ENCODE data around the gene NAA80. TPM values are rescaled to one million over a fixed set of nuclear protein-coding genes. Genes with fewer than 3 reads are reported as not detected.
"Not testable (repeated sequence)": the region's sequence is repeated elsewhere in the genome, so short reads cannot be mapped to it uniquely, and the experiment has no call there.

The NAA80 gene
- total RNA-seq, 1 donor from 2014 or later, result 4.5 TPM

DNA sequence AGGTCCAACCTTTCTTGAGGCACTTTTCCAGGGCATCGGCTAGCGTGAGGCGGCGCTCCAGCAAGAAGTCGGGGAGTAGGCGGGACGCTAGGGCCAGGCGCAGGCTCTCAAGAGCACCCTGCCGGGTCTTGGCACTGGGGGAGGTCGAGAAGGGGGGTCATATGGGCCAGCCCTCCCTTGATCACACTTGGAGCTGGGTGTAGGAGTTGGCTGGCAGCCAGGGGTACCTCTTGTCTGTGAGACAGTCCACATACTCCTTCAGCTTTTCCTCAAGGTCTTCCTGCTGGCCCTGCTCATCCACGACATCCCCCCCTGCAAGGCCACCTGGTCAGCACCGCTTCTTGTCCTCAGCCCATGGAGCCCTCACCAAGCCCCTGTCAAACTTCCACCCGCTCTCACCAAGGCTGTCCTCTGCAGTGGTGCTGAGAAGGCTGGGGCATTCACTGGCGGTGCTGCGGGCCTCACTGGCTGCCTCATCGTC, 9.0 kb downstream of the NAA80 start:
- DNase-seq, result no peak

DNA sequence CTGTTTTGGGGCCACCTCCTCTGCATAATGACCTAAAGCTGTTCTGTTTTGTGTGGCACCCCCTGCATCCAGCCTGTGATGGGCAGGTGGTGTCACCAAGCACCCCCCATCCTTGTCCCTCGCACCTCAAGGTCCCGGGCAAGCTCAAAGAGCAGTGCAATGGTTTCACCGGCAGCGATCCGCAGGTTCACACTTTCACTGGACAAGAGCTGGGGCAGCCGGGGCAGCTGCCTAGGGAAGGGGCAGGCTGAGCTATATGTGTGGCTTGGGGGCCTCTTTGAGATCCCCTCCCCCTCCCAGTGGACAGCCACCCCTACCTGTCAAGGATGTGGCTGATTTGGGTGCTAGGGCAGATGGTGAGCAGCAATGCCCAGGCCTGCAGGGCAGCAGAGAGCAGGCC, 10.1 kb downstream of the NAA80 start:
- DNase-seq, result no peak

DNA sequence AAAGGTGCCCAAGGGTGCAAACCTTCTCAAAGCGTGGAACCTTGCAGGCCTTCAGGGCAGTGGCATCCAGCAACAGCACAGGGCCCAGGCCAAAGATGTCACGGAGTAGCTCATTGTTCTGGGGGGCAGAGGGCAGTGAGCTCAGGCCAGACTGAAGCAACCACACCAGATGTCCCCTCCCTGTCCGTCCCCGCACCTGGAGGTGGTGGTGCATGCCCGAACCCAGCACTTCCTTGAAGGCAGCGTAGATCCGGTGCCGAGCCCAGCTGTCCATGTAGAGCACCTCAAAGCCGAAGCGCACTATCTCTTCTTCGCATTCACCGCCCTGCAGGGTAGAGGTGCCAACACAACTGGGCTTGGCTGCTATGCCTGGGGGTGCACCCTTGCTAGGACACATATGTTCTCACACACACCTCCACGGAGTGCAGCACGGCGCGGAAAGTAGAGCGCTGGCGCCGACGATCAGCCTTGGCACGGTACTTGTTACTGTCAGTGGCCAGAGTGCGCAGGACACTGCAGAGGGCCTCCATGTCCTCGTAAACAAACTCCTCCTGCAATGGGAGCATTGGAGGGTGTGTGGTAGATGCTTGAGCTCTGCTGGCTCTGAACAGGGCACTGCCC, 10.7 kb downstream of the NAA80 start:
- no peak for DNase-seq

DNA sequence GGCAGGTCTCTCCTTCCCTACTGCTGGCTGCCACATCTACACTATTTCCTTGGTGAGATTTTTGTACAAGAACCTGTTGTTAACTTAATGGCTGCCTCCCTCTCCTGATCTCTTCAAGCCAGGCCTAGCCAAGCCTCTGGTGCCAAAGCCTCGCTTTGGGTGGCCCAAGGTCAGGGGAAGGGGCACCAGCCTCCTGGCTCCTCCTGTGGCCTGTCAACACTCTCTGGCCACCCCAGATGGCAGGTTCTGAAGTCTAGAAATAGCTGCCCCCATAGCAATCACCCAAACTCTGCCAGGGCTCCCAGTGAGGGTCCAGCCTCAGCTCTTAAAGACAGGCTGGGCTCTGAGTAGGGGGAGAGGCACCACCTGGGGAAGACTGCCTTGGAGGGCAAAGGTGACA, 11.9 kb downstream of the NAA80 start:
- no peak for DNase-seq

DNA sequence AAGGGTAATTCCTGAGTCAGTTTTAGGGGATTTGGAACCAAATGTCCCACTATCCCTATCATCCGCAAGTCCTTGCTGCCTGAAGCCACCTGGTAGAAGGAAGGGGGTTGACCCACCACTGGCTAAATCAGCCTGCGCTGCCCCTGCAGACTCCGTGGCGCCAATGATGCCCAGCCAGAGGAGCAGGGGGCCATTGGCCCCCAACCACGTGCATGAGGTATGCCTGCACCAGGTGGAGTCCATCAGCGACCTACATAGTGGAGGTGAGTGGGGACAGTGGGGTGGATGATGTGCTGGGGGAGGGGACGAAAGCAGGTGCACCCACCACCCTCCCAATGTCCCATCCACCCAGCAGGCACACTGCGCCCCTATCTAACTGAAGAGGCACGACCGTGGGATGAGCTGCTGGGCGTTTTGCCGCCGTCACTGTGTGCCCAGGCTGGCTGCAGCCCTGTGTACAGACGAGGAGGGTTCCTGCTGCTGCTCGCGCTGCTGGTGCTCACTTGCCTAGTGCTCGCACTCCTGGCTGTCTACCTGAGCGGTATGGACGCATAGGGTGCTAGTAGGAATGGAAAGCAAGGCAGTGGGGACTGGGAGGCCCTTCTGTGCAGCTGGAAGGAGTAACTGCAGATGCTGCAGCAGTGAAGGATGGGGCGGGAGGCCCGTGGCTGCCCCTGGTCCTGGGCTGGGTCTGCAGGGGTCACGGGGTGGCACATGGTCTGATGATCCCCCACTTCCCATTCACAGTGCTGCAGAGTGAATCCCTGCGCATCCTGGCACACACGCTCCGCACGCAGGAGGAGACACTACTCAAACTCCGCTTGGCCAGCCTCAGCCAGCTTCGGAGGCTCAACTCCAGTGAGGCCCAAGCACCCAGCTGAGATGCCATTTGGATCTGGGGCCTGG, 12.6 kb downstream of the NAA80 start:
- DNase-seq, result no peak

DNA sequence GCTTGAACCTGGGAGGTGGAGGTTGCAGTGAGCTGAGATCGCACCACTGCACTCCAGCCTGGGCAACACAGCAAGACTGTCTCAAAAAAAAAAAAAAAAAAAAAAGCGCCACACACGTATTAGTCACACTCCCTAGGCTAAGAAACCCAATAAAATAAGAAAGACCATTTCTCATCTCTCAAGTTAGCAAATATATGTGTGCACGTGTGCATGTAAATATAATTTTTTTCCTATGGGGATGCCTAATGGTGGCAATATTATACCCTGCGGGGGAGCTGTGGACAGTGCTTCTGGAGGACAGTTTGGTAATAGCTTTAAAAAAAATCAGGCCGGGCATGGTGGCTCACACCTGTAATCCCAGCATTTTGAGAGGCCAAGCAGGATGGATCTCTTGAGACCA, 15.1 kb downstream of the NAA80 start:
- DNase-seq, result not testable (repeated sequence)

DNA sequence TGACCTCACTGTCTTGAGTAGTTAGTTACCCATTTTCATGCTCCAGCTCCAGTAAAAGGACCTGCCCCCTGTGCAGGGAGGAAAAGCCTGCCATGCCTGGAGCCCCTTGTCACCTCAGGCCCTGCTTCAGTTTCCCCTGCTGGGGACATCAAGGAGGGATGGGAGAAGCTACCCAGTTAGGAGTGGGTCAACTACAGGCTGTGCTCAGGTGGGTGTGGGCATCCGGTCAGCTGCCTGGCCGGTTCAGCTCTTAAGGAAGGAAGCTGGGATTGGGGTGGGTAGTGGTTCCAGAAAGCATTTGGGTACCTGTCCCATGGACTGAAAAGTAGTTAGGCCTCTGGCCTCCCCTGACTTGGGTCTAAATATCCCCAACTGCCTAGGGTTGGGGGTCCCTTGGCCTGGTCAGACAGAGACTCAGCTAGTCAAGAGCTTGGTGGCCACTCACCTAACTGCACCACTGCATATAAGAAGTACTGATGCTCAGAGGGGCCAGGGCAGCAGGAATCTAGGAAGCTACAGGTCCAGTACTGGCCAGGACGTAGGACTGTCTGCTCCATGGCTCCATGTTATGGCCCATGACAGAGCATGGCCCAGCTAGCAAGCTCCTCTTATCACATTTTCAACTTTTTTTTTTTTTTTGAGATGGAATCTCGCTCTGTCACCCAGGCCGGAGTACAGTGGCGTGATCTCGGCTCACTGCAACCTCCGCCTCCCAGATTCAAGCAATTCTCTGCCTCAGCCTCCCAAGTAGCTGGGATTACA, 19.8 kb downstream of the NAA80 start:
- no peak for DNase-seq

DNA sequence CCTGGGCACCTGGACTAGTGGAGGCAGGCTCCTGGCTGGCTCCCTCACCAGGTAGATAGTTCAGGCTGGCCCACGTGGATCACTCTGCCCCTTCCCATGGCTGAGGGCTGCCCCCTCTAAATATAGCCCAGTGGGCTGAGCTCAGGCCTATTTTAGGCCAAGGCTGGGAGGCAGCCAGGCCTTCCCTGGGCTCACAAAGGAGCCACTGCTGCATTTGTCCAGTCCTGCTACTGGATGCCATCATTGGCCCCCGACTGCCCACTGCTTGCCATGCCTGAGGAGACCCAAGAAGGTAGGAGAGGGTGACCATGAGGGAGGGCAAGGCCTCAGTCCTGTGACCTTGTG, 20.4 kb downstream of the NAA80 start, which contains the start of gene LSMEM2:
LSMEM2 (plus strand) TSS at position 208 of the 345 bp plus-strand sequence; CDS start at position 235, 27 bp downstream.
- no peak for DNase-seq

DNA sequence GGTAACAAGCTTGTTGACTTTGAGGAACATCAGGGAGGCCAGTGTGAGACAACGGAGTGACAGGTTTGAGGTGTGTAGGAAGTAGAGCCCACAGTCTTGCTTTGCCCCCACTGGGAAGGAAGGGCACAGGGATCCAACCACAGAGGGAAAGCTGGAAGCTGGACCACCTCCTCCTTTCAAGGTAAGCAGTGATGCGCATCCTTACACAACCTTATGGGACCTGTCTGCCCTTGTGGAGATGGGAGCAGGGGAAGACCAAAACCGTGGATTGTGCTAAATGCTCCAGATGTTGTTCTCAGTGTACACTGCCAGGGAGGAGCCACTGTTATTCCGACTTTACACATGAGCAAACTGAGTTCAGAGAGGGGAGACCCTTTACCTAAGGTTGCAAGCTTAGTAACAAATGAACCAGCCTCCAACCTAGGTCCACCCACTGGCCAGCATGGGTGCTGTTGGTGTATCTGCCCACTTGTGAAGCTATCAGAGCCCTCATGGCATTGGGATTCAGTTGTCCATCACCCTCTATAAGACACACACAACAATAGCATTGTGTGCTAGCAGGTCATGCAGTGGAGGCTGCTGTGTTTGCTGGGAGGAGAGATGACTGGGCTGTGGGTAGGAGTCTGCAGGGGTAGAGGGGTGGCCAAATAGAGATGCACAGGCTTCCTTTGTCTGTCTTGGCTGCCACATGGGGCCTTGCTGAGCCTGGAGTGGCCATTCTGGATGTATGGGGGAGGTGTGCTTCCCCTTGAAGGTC, 20.9 kb downstream of the NAA80 start:
- DNase-seq, result no peak

DNA sequence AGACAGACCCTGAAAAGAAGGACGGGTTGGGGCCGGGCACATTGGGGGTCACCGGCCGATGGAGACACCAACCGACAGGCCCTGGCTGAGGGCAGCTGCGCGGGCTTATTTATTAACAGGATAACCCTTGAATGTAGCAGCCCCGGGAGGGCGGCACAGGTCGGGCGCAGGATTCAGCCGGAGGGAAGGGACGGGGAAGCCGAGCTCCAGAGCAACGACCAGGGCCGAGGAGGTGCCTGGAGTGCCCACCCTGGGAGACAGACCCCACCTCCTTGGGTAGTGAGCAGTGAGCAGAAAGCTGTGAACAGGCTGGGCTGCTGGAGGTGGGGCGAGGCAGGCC, 22.5 kb downstream of the NAA80 start:
- no peak for DNase-seq

DNA sequence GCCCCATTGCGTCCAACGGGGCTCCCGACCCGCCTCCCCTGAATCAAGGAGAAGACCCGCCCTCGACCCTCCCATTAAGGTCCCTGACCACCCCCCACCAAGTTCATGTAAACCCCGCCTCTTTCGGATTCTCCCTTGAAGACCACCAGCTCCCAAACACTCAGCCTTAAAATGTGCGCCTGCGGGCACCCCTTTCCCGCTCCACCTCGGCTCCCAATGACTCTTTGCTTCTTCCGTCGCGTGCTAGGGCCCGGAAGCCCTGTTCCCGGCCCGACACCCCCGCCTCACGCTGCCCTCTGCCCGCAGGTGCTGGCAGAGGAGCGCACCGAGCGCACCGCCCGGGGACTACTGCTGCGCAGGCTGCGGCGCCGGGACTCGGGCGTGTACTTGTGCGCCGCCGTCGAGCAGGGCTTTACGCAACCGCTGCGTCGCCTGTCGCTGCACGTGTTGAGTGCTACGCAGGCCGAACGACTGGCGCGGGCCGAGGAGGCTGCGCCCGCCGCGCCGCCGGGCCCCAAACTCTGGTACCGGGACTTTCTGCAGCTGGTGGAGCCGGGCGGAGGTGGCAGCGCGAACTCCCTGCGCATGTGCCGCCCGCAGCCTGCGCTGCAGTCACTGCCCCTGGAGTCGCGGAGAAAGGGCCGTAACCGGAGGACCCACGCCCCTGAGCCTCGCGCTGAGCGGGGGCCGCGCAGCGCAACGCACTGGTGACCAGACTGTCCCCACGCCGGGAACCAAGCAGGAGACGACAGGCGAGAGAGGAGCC, 23.0 kb downstream of the NAA80 start:
- no peak for DNase-seq

DNA sequence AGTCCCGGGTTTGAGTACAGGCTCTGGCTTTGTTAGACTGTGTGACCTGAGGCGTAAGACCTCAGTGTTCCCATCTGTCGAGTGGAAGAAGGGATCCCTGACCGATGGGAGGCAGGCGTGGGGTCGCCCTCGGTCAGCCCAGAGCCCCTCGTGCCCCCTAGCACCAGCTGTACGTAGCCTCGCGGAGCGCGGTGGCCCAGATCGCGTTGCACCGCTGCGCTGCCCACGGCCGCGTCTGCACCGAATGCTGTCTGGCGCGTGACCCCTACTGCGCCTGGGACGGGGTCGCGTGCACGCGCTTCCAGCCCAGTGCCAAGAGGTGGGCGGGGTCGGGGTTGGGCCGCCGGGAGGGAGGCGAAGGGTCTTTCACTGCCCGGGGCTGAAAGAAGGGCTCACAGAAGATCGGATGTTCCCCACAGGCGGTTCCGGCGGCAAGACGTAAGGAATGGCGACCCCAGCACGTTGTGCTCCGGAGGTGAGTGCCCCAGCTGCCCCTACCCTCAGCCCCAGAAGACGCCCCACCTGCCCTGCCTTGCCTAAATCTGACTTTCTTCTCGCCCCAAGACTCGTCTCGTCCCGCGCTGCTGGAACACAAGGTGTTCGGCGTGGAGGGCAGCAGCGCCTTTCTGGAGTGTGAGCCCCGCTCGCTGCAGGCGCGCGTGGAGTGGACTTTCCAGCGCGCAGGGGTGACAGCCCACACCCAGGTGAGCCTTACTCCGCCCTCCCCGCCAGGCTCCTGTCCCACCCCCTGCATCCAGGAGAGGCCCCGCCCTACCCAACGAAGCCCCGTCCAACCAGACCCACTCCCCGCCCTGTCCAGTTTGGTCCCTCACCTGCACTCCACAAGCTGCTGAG, 23.8 kb downstream of the NAA80 start:
- no peak for DNase-seq

DNA sequence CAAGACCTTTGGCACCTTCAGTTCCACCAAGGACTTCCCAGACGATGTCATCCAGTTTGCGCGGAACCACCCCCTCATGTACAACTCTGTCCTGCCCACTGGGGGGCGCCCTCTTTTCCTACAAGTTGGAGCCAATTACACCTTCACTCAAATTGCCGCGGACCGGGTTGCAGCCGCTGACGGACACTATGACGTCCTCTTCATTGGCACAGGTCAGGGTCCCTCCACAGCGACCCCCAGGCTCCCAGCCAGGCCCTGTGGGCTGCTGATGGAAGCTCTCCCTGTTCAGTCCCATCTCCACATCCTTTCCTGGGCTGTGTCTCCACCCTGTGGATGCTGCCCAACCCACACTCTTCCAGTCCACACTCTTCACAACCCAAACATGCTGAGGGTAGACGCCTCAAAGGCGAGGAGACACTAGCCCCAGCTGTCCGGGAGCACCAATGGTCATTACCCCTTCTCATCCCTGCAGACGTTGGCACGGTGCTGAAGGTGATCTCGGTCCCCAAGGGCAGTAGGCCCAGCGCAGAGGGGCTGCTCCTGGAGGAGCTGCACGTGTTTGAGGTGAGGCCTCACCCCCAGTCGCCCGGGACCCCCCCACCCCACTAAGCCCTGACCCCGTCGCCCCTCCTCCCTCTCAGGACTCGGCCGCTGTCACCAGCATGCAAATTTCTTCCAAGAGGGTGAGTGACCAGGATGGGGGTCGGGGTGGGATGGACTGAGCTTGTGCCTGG, 24.7 kb downstream of the NAA80 start:
- no peak for DNase-seq

DNA sequence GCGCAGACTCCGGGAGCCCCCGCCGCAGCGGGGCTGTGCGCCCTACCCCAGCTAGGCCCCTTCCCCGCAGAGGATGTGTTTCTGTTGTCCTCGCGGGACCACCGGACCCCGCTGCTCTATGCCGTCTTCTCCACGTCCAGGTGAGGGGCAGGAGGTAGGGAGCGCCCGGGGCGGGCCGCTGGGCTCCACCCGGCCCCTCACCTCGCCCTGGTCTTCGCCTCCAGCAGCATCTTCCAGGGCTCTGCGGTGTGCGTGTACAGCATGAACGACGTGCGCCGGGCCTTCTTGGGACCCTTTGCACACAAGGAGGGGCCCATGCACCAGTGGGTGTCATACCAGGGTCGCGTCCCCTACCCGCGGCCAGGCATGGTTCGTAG, 25.5 kb downstream of the NAA80 start:
- no peak for DNase-seq

DNA sequence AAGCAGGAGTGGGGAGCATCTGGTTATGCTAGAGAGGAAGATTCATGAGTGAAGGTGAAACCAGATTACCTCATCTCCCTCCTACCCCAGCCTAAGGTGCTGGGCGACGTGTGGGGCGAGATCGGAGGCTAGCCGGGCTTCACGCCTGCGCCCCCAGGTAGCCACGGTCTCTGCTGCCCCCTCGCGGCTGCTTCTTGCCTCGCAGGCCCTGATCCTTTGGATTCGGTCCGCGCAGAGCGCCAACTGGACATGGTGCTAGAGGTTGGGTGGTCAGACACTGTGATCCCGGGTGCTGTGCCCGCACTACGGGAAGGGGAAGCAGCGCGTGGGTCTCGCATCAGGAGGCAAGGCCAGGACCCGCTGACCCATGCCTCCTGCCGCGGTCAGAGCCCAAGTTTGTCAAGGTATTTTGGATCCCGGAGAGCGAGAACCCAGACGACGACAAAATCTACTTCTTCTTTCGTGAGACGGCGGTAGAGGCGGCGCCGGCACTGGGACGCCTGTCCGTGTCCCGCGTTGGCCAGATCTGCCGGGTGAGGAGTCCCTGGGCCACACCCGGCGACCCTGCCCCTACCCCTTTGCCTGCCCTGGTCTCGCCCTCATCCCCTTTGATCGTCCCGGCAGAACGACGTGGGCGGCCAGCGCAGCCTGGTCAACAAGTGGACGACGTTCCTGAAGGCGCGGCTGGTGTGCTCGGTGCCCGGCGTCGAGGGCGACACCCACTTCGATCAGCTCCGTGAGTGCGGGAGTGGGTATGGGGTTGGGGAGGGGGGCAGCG, 26.1 kb downstream of the NAA80 start:
- DNase-seq, result peak; percentile 70

DNA sequence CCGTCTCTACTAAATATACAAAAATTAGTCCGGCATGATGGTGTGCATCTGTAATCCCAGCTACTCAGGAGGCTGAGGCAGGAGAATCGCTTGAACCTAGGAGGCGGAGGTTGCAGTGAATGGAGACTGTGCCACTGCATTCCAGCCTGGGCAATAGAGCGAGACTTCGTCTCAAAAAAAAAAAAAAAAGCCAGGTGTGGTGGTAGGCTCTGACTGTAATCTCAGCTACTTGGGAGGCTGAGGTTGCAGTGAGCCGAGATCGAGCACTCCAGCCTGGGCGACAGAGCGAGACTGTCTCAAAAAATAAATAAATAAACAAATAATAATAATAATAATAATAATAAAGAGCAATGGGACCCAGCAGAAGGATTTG, 26.7 kb downstream of the NAA80 start:
- DNase-seq, result not testable (repeated sequence)

DNA sequence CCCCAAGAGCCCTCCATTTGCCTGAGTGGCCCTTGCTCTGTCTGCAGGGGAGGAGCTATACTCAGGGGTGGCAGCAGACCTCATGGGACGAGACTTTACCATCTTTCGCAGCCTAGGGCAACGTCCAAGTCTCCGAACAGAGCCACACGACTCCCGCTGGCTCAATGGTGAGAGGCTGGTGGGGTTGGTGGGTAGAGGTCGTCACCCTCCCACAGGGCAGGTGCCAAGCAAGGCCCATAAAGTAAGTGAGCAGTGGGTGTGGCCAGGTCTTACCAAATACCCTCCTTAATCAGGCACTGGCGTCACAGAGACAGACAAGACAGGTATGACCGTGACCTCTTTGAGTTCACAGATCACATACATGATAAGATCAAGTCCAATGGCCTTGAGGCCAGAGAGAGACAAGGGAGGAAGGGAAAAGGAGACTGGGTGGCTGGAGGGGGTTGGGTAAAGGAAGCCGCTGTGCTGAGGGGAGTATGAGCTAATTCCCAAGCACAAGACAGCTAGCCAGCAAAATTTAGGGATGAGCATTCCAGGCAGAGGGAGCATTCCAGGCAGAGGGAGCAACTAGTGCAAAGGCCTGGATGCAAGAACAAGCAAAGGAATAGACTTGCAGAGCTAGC, 27.8 kb downstream of the NAA80 start:
- DNase-seq, result no peak

DNA sequence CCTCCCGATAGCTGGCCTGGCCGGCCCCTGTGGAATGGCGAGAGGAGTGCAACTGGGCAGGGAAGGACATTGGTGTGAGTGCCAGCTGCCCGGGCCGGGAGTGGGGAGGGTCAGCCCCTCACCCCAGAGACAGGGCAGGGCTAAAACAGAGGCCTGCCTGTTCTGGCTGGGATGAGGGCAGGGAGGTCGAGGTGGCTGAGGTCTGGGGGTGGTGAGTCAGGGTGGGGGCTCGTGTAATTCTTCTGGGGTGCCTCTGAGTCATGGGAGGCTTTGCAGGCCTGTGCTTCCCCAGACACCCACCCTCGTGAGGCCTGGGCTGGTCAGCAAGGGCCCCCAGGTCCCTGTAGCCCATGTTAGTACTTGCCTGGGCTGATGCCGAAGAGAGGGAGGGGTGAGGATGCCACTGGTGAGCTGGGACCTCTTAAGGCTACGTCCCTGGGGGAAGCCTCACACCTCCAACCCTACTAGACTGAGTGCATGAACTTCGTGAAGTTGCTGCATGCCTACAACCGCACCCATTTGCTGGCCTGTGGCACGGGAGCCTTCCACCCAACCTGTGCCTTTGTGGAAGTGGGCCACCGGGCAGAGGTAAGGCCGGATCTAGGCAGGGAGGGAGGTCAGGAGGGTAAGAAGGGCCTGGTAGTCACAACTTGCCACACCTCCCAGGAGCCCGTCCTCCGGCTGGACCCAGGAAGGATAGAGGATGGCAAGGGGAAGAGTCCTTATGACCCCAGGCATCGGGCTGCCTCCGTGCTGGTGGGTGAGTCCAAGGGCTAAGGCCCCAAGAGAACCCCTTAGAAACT, 28.6 kb downstream of the NAA80 start:
- no peak for DNase-seq
